ENCODE measurements around the gene AFAP1L1.
"Not testable (repeated sequence)": the region's sequence is repeated elsewhere in the genome, so short reads cannot be mapped to it uniquely, and the experiment has no call there.

AFAP1L1 gene

GRCh38 chr5:149387081-149387631 lies 115.5 kb downstream of the AFAP1L1 start:
- DNase-seq (ENCODE audit: low read depth in 1 of 2, low spot score in 1 of 2) = no peak

- no peak for DNase-seq (ENCODE audit: low read depth in 1 of 2, low spot score in 1 of 2)
Observed at GRCh38 chr5:149387982-149388381, 116.3 kb downstream of the AFAP1L1 start.

- DNase-seq (ENCODE audit: low read depth in 1 of 2, low spot score in 1 of 2) = no peak
Observed at GRCh38 chr5:149388498-149389190, 117.0 kb downstream of the AFAP1L1 start.

- DNase-seq (ENCODE audit: low read depth in 1 of 2, low spot score in 1 of 2) = no peak
Observed at GRCh38 chr5:149389552-149390495, 118.2 kb downstream of the AFAP1L1 start.

- not testable (repeated sequence) for DNase-seq (ENCODE audit: low read depth in 1 of 2, low spot score in 1 of 2)
Observed at GRCh38 chr5:149391076-149391475, 119.4 kb downstream of the AFAP1L1 start.

Data from activated CD4-positive, alpha-beta T cell treated with anti-CD3 and anti-CD28 coated beads, Interleukin-2, amount 50 U/mL, for 24 hours (primary cell).